Measurements from ENCODE around the gene C9orf78. TPM values are rescaled to one million over a fixed set of nuclear protein-coding genes. Genes with fewer than 3 reads are reported as not detected.

The C9orf78 gene
- polyA plus RNA-seq, 1 donor (not counting 4 experiments of a cell fraction or from before 2014, with no cell fraction given): 66.5 TPM

DNA sequence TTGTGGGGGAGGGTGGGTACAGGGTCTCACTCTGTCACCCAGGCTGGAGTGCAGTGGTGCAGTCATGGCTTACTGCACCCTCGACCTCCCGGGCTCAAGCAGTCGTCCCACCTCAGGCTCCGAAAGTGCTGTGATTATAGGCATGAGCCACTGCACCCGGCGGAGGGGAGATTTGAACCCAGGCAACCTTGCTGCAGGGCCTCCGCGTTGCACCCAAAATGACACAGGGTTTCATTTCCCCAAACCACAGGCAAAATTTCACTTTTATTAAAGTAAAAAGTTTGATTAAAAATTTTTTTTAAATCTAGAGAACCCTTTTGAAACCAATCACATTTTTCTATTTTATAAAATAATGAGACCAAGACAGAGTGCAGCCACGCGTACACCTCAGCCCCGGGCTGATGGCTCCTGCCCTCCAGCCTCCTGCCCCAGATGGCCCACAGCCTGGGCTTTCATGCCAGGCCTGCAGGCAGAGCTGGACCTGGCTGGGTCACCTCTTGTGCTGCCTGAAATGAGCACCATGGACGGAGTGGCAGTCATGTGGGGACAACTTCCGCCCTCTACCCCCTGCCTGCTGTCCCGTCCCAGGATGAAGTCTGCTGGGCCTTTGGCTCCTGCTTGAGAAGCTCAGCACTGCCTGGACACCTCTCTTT lies 30.7 kb upstream of the C9orf78 start:
- Histone ChIP-seq H3K9me3 (ENCODE audit: control insufficient read depth, low read depth, low read length) (no peaks in the 10 kb centered on the region), H3K4me1 (ENCODE audit: control insufficient read depth, extremely low read depth, insufficient read depth, low read length) (peaks cover 8% of the 10 kb centered on the region), H3K4me2 (ENCODE audit: control insufficient read depth, extremely low read depth, insufficient read depth, low read depth, low read length) (no peak overlapping the region), H3K36me3 (ENCODE audit: control insufficient read depth in 2 of 2, extremely low read depth in 1 of 2, insufficient read depth in 2 of 2, low read length in 2 of 2) (peaks cover 11 to 18% of the 10 kb centered on the region in 2 experiments), H3K9me1 (ENCODE audit: control insufficient read depth, extremely low read depth, insufficient read depth, low read length) (no peaks in the 10 kb centered on the region), H3K79me2 (ENCODE audit: control insufficient read depth, insufficient read depth, low read length) (no peaks in the 10 kb centered on the region), H4K20me1 (ENCODE audit: control insufficient read depth, extremely low read depth, insufficient read depth, low read length) (no peaks in the 10 kb centered on the region), H2AFZ (ENCODE audit: control insufficient read depth, low read length) (no peak overlapping the region), H3K4me3 (ENCODE audit: control insufficient read depth in 2 of 3, extremely low read depth in 1 of 3, insufficient read depth in 2 of 3, low read depth in 1 of 3, low read length in 3 of 3) (no peak overlapping the region), H3K9ac (ENCODE audit: control insufficient read depth, extremely low read depth, insufficient read depth, low read length) (no peak overlapping the region), H3K27ac (ENCODE audit: control insufficient read depth, insufficient read depth, low read length) (no peak overlapping the region), H3K27me3 (ENCODE audit: control insufficient read depth, extremely low read depth, insufficient read depth, low read length) (no peaks in the 10 kb centered on the region)
- DNase-seq (ENCODE audit: low read depth, low spot score): no peak
- dilution Hi-C loops (cut with MboI; ENCODE audit: extremely low pct_ligation_motif_present, low sequenced_read_pairs): no loop called here
- FAIRE-seq: no peak
- TF ChIP-seq EZH2 (IDR thresholded peaks at IDR 0.05; ENCODE audit: low read length): no peak
- TF ChIP-seq, protein P1, sequence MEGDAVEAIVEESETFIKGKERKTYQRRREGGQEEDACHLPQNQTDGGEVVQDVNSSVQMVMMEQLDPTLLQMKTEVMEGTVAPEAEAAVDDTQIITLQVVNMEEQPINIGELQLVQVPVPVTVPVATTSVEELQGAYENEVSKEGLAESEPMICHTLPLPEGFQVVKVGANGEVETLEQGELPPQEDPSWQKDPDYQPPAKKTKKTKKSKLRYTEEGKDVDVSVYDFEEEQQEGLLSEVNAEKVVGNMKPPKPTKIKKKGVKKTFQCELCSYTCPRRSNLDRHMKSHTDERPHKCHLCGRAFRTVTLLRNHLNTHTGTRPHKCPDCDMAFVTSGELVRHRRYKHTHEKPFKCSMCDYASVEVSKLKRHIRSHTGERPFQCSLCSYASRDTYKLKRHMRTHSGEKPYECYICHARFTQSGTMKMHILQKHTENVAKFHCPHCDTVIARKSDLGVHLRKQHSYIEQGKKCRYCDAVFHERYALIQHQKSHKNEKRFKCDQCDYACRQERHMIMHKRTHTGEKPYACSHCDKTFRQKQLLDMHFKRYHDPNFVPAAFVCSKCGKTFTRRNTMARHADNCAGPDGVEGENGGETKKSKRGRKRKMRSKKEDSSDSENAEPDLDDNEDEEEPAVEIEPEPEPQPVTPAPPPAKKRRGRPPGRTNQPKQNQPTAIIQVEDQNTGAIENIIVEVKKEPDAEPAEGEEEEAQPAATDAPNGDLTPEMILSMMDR (optimal IDR thresholded peaks at IDR 0.05 in 1 of 3, IDR thresholded peaks at IDR 0.05 in 1 of 3, conservative IDR thresholded peaks at IDR 0.05 in 1 of 3; ENCODE audit: extremely low read depth in 1 of 3, insufficient read depth in 2 of 3, low read length in 3 of 3): no peak

DNA sequence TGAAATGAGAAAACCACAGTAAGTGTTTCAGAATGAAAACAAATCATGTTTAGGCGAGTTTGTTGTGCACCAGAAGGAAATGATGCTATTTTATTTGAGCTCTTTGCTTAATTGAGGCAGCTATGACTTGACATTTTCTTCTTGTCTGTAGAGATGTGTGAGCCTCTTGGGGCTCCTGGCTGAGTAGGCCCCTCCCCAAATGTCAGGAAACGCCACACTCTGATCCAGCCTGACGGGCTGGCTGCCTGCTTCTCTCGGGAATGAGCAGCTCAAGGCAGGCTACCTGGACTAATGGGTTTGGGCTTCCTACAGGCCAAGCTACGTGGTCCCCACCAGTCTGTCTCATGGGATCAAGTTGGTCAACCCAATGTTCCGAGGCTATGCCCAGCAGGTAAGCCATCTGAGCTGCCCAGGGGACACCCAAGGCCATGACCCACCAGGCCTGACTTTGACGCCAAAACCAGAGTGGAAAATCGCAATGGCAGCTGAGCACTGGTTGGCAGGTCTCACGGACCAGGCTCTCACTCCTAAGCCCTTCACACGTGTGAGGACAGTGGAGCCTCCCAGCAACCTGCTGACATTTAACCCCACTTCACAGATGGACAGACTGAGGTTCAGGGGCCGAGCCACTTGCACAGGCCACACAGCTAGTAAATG lies 30.0 kb upstream of the C9orf78 start:
- FAIRE-seq (no peak), DNase-seq (ENCODE audit: low read depth, low spot score) (no peak)
- Histone ChIP-seq H3K4me3 (ENCODE audit: control insufficient read depth in 2 of 3, extremely low read depth in 1 of 3, insufficient read depth in 2 of 3, low read depth in 1 of 3, low read length in 3 of 3) (no peak overlapping the region), H4K20me1 (ENCODE audit: control insufficient read depth, extremely low read depth, insufficient read depth, low read length) (no peaks in the 10 kb centered on the region), H2AFZ (ENCODE audit: control insufficient read depth, low read length) (no peak overlapping the region), H3K9me1 (ENCODE audit: control insufficient read depth, extremely low read depth, insufficient read depth, low read length) (no peaks in the 10 kb centered on the region), H3K4me2 (ENCODE audit: control insufficient read depth, extremely low read depth, insufficient read depth, low read depth, low read length) (no peak overlapping the region), H3K79me2 (ENCODE audit: control insufficient read depth, insufficient read depth, low read length) (no peaks in the 10 kb centered on the region), H3K27ac (ENCODE audit: control insufficient read depth, insufficient read depth, low read length) (no peak overlapping the region), H3K9ac (ENCODE audit: control insufficient read depth, extremely low read depth, insufficient read depth, low read length) (no peak overlapping the region), H3K27me3 (ENCODE audit: control insufficient read depth, extremely low read depth, insufficient read depth, low read length) (no peaks in the 10 kb centered on the region), H3K36me3 (ENCODE audit: control insufficient read depth in 2 of 2, extremely low read depth in 1 of 2, insufficient read depth in 2 of 2, low read length in 2 of 2) (peaks cover 11 to 18% of the 10 kb centered on the region in 2 experiments), H3K9me3 (ENCODE audit: control insufficient read depth, low read depth, low read length) (no peaks in the 10 kb centered on the region), H3K4me1 (ENCODE audit: control insufficient read depth, extremely low read depth, insufficient read depth, low read length) (peaks cover 8% of the 10 kb centered on the region)
- TF ChIP-seq EZH2 (IDR thresholded peaks at IDR 0.05; ENCODE audit: low read length): no peak
- TF ChIP-seq, protein P1 (optimal IDR thresholded peaks at IDR 0.05 in 1 of 3, IDR thresholded peaks at IDR 0.05 in 1 of 3, conservative IDR thresholded peaks at IDR 0.05 in 1 of 3; ENCODE audit: extremely low read depth in 1 of 3, insufficient read depth in 2 of 3, low read length in 3 of 3): no peak
- dilution Hi-C loops (cut with MboI; ENCODE audit: extremely low pct_ligation_motif_present, low sequenced_read_pairs): no loop called here
